GM18951 (cell line): ENCODE data around the gene ITPRID1.

Experiments
- POLR2A ChIP-seq: IDR thresholded peaks from 4 replicates; pipeline ENCODE4 v1.6.1; 2011; ENCODE audit warnings: mild to moderate bottlenecking; ENCODE audit not compliant: insufficient read length, insufficient read depth; ENCODE audit errors: extremely low read depth
- in situ Hi-C: fragments of 300-500 bp; cut with MboI; formaldehyde crosslinking; loops from one replicate; pipeline ENCODE4 v1.12.0; 2022; ENCODE audit warnings: low sequenced_read_pairs, mixed read lengths, inconsistent platforms; ENCODE audit not compliant: unreplicated experiment

ITPRID1 gene

GRCh38 chr7:31665546-31665945 is 151.7 kb downstream of the ITPRID1 start:
- in situ Hi-C loops, result no loop called here

GRCh38 chr7:31669461-31669860 is 155.6 kb downstream of the ITPRID1 start:
- no peak for TF ChIP-seq POLR2A
- in situ Hi-C loops, result no loop called here

More at GRCh38 chr7:31665546-31665945, 151.7 kb downstream of the ITPRID1 start:
- no peak for TF ChIP-seq POLR2A

- in situ Hi-C loops, result no loop called here
- TF ChIP-seq POLR2A, result no peak
Observed at GRCh38 chr7:31679574-31680305, 165.8 kb downstream of the ITPRID1 start.

- in situ Hi-C loops, result no loop called here
- no peak for TF ChIP-seq POLR2A
Observed at GRCh38 chr7:31683445-31684225, 169.7 kb downstream of the ITPRID1 start.

- no peak for TF ChIP-seq POLR2A
- in situ Hi-C loops, result no loop called here
Observed at GRCh38 chr7:31687024-31687748, 173.3 kb downstream of the ITPRID1 start, which contains the start of gene PPP1R17. Gene PPP1R17, plus strand, starts transcription at chr7:31687215. Its CDS starts 5,227 bp downstream, at chr7:31692442.

DNA sequence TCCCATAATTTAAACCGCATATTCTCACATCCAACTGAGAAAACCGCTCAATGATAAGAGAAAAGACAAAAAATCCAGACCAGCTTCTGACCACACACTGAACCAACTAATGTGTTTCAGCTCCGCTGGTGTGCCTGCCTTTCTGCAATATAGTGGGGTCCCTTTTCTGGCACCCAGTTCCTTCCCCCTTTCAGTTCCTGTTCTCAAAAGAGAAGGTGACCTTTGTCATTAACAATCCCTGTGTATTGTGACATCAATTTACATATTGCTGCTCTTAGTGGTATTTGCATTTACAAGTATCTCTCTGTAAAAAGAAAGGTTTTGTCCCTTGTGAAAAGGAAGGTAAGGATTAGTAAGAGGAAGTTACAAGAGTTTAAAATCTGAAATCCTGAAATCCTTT is 174.5 kb downstream of the ITPRID1 start:
- in situ Hi-C loops, result no loop called here
- TF ChIP-seq POLR2A, result no peak

GRCh38 chr7:31688996-31689395 is 175.1 kb downstream of the ITPRID1 start:
- TF ChIP-seq POLR2A, result no peak
- in situ Hi-C loops, result no loop called here

DNA sequence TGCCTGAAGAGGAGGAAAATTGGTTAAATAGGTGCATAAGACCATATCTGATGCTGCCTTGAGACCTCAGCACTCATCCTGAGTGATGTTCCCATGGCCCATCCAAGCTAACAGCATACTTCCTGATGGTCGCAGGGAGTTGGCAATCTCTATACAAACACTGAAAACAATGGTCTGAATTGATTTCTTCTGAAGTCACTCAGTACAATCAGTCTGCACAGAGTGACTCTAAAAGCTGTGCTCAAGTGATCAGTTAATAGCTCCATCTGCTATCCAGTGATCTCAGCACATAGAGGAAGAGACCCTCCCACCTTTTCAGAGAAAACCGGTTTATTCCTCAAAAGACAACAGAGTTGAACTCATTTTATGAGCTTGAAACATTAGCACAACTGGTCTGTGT is 177.0 kb downstream of the ITPRID1 start:
- in situ Hi-C loops, result no loop called here
- no peak for TF ChIP-seq POLR2A

GRCh38 chr7:31692451-31692850 is 178.6 kb downstream of the ITPRID1 start:
- in situ Hi-C loops, result no loop called here
- no peak for TF ChIP-seq POLR2A

- in situ Hi-C loops, result no loop called here
- no peak for TF ChIP-seq POLR2A
Observed at GRCh38 chr7:31692871-31693270, 179.0 kb downstream of the ITPRID1 start.

GRCh38 chr7:31695859-31696614 is 182.1 kb downstream of the ITPRID1 start:
- in situ Hi-C loops, result no loop called here
- no peak for TF ChIP-seq POLR2A

DNA sequence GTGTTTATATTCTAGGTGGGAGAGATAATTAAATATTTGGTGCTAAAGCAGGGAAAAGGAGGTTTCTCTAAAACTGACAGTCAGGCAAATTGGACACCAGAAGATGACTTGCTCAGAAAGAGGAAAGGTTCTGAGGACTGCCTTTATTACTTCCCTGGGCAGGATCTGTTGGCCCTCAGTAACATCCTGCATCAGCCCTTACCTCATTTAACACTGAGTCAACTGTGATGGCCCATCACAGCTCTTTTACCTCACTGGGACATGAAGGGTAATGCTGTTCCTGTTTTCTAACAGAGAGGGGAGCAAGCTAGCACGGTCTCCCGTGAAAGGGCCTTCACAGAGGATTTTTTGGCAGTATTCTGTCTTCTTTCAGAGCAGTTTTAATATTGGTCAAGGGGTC is 185.2 kb downstream of the ITPRID1 start:
- in situ Hi-C loops, result no loop called here
- no peak for TF ChIP-seq POLR2A

- in situ Hi-C loops, result no loop called here
- no peak for TF ChIP-seq POLR2A
Observed at GRCh38 chr7:31702354-31702753, 188.5 kb downstream of the ITPRID1 start.
